GM19025 (cell line): ENCODE results near the gene HNF1A.

Experiments
- ATAC-seq: cut with Tn5 transposase; IDR thresholded peaks from one replicate; pipeline ENCODE4 v1.9.1; 2021; ENCODE audit warnings: mild to moderate bottlenecking, low read depth, moderate library complexity; ENCODE audit not compliant: unreplicated experiment

The HNF1A gene

GRCh38 chr12:120956579-120957300, 21.6 kb upstream of the HNF1A start:
- no peak for ATAC-seq

- no peak for ATAC-seq
Measured at GRCh38 chr12:120959111-120959878, 19.0 kb upstream of the HNF1A start.

- ATAC-seq, result no peak
Measured at GRCh38 chr12:120960657-120961056, 17.7 kb upstream of the HNF1A start.

- ATAC-seq, result no peak
Measured at GRCh38 chr12:120961604-120962531, 16.5 kb upstream of the HNF1A start.

GRCh38 chr12:120962532-120963020, 15.8 kb upstream of the HNF1A start:
- ATAC-seq, result no peak

- no peak for ATAC-seq
Measured at GRCh38 chr12:120964298-120964697, 14.0 kb upstream of the HNF1A start.

GRCh38 chr12:120965534-120966091, 12.7 kb upstream of the HNF1A start:
- no peak for ATAC-seq

- ATAC-seq, result no peak
Measured at GRCh38 chr12:120970310-120970709, 8.0 kb upstream of the HNF1A start.

- ATAC-seq, result no peak
Measured at GRCh38 chr12:120971299-120972180, 6.8 kb upstream of the HNF1A start.

GRCh38 chr12:120972870-120973543, 5.3 kb upstream of the HNF1A start:
- no peak for ATAC-seq

- ATAC-seq, result no peak
Measured at GRCh38 chr12:120977531-120978295, 630 bp upstream of the HNF1A start.

GRCh38 chr12:120979220-120979861, 998 bp downstream of the HNF1A start:
- no peak for ATAC-seq

GRCh38 chr12:120979862-120980696, 1.7 kb downstream of the HNF1A start:
- ATAC-seq, result no peak

GRCh38 chr12:120980800-120981368, 2.5 kb downstream of the HNF1A start:
- ATAC-seq, result no peak

- ATAC-seq, result no peak
Measured at GRCh38 chr12:120981407-120981941, 3.1 kb downstream of the HNF1A start.

GRCh38 chr12:120982659-120983058, 4.3 kb downstream of the HNF1A start:
- no peak for ATAC-seq
